ENCODE results near the gene HADHB. TPM values are rescaled to one million over a fixed set of nuclear protein-coding genes. Genes with fewer than 3 reads are reported as not detected.
"Not testable (repeated sequence)": the region's sequence is repeated elsewhere in the genome, so short reads cannot be mapped to it uniquely, and the experiment has no call there.

Gene HADHB
- total RNA-seq, 1 experiment from 2014 or later, result 65.5 TPM

DNA sequence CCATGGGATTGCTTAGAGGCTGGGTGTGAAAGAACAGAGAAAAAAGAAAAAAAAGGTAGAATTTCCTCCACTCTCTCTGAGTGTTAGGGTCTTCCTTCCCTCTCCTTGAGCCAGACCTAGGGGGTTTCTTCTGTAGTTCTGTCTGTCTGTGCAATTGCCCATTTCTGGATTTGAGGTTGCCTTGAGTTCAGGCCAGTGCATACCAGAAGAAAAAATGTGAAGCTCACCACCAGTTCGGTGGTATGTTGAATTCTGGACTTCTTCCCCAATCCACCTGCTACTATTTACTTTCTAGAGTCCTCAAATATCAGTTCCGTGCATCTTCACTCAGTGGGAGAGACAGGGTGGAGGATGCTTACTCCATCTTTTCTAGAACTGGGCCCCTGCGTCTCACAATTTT lies 85.9 kb downstream of the HADHB start (continued):
- TF ChIP-seq, protein P1, sequence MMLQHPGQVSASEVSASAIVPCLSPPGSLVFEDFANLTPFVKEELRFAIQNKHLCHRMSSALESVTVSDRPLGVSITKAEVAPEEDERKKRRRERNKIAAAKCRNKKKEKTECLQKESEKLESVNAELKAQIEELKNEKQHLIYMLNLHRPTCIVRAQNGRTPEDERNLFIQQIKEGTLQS (IDR thresholded peaks at IDR 0.05), result no peak

DNA sequence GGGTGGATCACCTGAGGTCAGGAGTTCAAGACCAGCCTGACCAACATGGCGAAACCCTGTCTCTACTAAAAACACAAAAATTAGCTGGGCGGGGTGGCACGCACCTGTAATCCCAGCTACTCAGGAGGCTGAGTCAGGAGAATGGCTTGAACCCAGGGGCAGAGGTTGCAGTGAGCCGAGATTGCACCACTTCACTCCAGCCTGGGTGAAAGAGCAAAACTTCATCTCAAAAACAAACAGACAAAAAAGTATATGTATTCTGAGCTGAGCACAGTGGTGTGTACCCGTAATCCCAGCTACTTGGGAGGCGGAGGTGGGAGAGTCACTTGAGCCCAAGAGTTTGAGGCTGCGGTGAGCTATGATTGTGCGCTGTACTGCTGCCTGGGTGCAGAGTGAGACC lies 86.6 kb downstream of the HADHB start:
- CTCF ChIA-PET, result interaction anchor here (0.6 to 2.0 kb wide), 5 partner anchors 13 to 136 kb away, joined by 3 to 9 read pairs (median 3); partner anchors contain the start of gene SELENOI
- BruUV-seq (replicated peaks); H3K9me3 ChIP-seq (ENCODE audit: control insufficient read depth in 1 of 2, insufficient read depth in 1 of 2, low read depth in 1 of 2, low read length in 2 of 2); H3K9me2 ChIP-seq (ENCODE audit: insufficient read depth); H3K9ac ChIP-seq (ENCODE audit: low read length); H3K4me1 ChIP-seq (ENCODE audit: control insufficient read depth in 1 of 2, insufficient read depth in 2 of 2, low read length in 2 of 2); H3K4me3 ChIP-seq (replicated peaks in 1 of 2; ENCODE audit: low read depth in 1 of 2, low read length in 2 of 2); DNase-seq (ENCODE audit: low read depth, low spot score); H2AFZ ChIP-seq (ENCODE audit: low read depth, low read length, poor library complexity, severe bottlenecking); H3K79me2 ChIP-seq (ENCODE audit: insufficient read depth, low read length); H3K36me3 ChIP-seq (ENCODE audit: control insufficient read depth in 1 of 2, insufficient read depth in 2 of 2, low read length in 2 of 2); ATAC-seq; H3K27me3 ChIP-seq (ENCODE audit: insufficient read depth, low read length); H3K4me2 ChIP-seq (ENCODE audit: low read length); H4K20me1 ChIP-seq (ENCODE audit: insufficient read depth); H3K27ac ChIP-seq (ENCODE audit: low read depth, low read length): not testable (repeated sequence)
- intact Hi-C loops (cut with micrococcal nuclease), result loop anchor here (2.0 kb wide), 1 partner anchor 97 kb away; no protein-coding TSS in a partner anchor
- RAD21 ChIA-PET (ENCODE audit: low non-redundant PET in 1 of 2, low total read pairs in 2 of 2, uncharacterized antibody in 2 of 2, unreplicated experiment in 2 of 2), result interaction anchor here in 1 of 2 experiments (0.6 kb wide), 1 partner anchor 159 kb away, joined by 4 read pairs; no protein-coding TSS in a partner anchor
- POLR2A ChIA-PET, result interaction anchor here (0.6 kb wide), 1 partner anchor 15 kb away, joined by 3 read pairs; the partner anchor contains the start of gene SELENOI

DNA sequence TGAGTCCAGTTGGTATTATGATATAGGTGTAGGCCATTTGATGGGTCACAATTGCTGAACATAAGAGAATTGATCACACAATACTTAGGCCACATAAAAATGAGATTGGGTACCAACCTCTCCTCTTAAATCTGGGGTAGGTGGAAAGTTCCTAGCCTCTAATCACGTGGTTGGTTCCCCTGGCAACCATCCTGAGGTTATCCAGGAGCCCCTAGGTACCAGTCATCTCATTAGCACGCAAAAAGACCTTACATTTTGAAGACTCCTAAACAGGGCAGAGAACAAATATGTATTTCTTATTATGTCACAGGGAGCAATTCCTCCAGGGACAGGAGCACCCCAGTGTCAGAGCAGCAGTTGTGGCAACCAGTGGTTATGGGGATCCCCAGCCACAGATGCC lies 88.6 kb downstream of the HADHB start:
- CTCF ChIA-PET, result no interaction called here
- H3K4me1 ChIP-seq (ENCODE audit: control insufficient read depth in 1 of 2, insufficient read depth in 2 of 2, low read length in 2 of 2), result peaks cover 4 to 9% of the 10 kb centered on the region in 2 experiments; a peak in 3 of 4 replicates
- DNase-seq (ENCODE audit: low read depth, low spot score), result no peak
- no peak for TF ChIP-seq JUND (IDR thresholded peaks at IDR 0.05)
- no peak for TF ChIP-seq RAD21 (IDR thresholded peaks at IDR 0.05; ENCODE audit: low read depth)
- TF ChIP-seq EZH2 (IDR thresholded peaks at IDR 0.05), result no peak
- no peak for TF ChIP-seq TCF7L2 (IDR thresholded peaks at IDR 0.05; ENCODE audit: borderline replicate concordance, extremely low read depth, insufficient read depth, insufficient read length)
- no peak for TF ChIP-seq EZH2phosphoT487 (IDR thresholded peaks at IDR 0.05; ENCODE audit: borderline replicate concordance)
- no peak for TF ChIP-seq SIN3A (IDR thresholded peaks at IDR 0.05; ENCODE audit: low read depth)
- TF ChIP-seq CEBPB (IDR thresholded peaks at IDR 0.05; ENCODE audit: low read depth), result no peak
- no peak for TF ChIP-seq ELF1 (IDR thresholded peaks at IDR 0.05; ENCODE audit: borderline replicate concordance, low read depth)
- TF ChIP-seq, protein P2, sequence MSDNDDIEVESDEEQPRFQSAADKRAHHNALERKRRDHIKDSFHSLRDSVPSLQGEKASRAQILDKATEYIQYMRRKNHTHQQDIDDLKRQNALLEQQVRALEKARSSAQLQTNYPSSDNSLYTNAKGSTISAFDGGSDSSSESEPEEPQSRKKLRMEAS (IDR thresholded peaks at IDR 0.05), result no peak
- TF ChIP-seq, protein P3, sequence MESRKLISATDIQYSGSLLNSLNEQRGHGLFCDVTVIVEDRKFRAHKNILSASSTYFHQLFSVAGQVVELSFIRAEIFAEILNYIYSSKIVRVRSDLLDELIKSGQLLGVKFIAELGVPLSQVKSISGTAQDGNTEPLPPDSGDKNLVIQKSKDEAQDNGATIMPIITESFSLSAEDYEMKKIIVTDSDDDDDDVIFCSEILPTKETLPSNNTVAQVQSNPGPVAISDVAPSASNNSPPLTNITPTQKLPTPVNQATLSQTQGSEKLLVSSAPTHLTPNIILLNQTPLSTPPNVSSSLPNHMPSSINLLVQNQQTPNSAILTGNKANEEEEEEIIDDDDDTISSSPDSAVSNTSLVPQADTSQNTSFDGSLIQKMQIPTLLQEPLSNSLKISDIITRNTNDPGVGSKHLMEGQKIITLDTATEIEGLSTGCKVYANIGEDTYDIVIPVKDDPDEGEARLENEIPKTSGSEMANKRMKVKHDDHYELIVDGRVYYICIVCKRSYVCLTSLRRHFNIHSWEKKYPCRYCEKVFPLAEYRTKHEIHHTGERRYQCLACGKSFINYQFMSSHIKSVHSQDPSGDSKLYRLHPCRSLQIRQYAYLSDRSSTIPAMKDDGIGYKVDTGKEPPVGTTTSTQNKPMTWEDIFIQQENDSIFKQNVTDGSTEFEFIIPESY (IDR thresholded peaks at IDR 0.05; ENCODE audit: extremely low read depth, insufficient replicate concordance, low read length), result no peak
- no peak for TF ChIP-seq ZNF274 (IDR thresholded peaks at IDR 0.05; ENCODE audit: low read depth, low read length)
- TF ChIP-seq, protein P4, sequence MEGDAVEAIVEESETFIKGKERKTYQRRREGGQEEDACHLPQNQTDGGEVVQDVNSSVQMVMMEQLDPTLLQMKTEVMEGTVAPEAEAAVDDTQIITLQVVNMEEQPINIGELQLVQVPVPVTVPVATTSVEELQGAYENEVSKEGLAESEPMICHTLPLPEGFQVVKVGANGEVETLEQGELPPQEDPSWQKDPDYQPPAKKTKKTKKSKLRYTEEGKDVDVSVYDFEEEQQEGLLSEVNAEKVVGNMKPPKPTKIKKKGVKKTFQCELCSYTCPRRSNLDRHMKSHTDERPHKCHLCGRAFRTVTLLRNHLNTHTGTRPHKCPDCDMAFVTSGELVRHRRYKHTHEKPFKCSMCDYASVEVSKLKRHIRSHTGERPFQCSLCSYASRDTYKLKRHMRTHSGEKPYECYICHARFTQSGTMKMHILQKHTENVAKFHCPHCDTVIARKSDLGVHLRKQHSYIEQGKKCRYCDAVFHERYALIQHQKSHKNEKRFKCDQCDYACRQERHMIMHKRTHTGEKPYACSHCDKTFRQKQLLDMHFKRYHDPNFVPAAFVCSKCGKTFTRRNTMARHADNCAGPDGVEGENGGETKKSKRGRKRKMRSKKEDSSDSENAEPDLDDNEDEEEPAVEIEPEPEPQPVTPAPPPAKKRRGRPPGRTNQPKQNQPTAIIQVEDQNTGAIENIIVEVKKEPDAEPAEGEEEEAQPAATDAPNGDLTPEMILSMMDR (IDR thresholded peaks at IDR 0.05 in 2 of 3, conservative IDR thresholded peaks at IDR 0.05 in 1 of 3; ENCODE audit: borderline replicate concordance in 1 of 3, insufficient read depth in 1 of 3, low read depth in 2 of 3, low read length in 2 of 3), result no peak
- no peak for TF ChIP-seq EGR1 (IDR thresholded peaks at IDR 0.05; ENCODE audit: low read depth)
- TF ChIP-seq POLR2A (IDR thresholded peaks at IDR 0.05; ENCODE audit: borderline replicate concordance, extremely low read depth, insufficient read depth, insufficient read length), result no peak
- TF ChIP-seq SP1 (IDR thresholded peaks at IDR 0.05; ENCODE audit: low read depth), result no peak

More for the DNA sequence above, 88.6 kb downstream of the HADHB start:
- H3K79me2 ChIP-seq (ENCODE audit: insufficient read depth, low read length), result no peaks in the 10 kb centered on the region
- ChIA-PET RAD21 (ENCODE audit: low non-redundant PET in 1 of 2, low total read pairs in 2 of 2, uncharacterized antibody in 2 of 2, unreplicated experiment in 2 of 2) (no interaction called here), POLR2A (no interaction called here)
- H3K27ac ChIP-seq (ENCODE audit: low read depth, low read length), result no peak overlapping the region
- H4K20me1 ChIP-seq (ENCODE audit: insufficient read depth), result no peaks in the 10 kb centered on the region
- no peaks in the 10 kb centered on the region for H3K36me3 ChIP-seq (ENCODE audit: control insufficient read depth in 1 of 2, insufficient read depth in 2 of 2, low read length in 2 of 2)
- no peak overlapping the region for H3K4me2 ChIP-seq (ENCODE audit: low read length)
- no peaks in the 10 kb centered on the region for H3K9me3 ChIP-seq (ENCODE audit: control insufficient read depth in 1 of 2, insufficient read depth in 1 of 2, low read depth in 1 of 2, low read length in 2 of 2)
- H3K9ac ChIP-seq (ENCODE audit: low read length), result no peak overlapping the region
- no peak overlapping the region for H3K4me3 ChIP-seq (replicated peaks in 1 of 2; ENCODE audit: low read depth in 1 of 2, low read length in 2 of 2)
- H2AFZ ChIP-seq (ENCODE audit: low read depth, low read length, poor library complexity, severe bottlenecking), result no peak overlapping the region
- no peak for ATAC-seq
- intact Hi-C loops (cut with micrococcal nuclease), result no loop called here
- no TSS peak for BruUV-seq (replicated peaks)
- no peaks in the 10 kb centered on the region for H3K27me3 ChIP-seq (ENCODE audit: insufficient read depth, low read length)
- H3K9me2 ChIP-seq (ENCODE audit: insufficient read depth), result no peaks in the 10 kb centered on the region

All from HCT116 (cell line).